Measurements from ENCODE around the gene DDX1.

DNA sequence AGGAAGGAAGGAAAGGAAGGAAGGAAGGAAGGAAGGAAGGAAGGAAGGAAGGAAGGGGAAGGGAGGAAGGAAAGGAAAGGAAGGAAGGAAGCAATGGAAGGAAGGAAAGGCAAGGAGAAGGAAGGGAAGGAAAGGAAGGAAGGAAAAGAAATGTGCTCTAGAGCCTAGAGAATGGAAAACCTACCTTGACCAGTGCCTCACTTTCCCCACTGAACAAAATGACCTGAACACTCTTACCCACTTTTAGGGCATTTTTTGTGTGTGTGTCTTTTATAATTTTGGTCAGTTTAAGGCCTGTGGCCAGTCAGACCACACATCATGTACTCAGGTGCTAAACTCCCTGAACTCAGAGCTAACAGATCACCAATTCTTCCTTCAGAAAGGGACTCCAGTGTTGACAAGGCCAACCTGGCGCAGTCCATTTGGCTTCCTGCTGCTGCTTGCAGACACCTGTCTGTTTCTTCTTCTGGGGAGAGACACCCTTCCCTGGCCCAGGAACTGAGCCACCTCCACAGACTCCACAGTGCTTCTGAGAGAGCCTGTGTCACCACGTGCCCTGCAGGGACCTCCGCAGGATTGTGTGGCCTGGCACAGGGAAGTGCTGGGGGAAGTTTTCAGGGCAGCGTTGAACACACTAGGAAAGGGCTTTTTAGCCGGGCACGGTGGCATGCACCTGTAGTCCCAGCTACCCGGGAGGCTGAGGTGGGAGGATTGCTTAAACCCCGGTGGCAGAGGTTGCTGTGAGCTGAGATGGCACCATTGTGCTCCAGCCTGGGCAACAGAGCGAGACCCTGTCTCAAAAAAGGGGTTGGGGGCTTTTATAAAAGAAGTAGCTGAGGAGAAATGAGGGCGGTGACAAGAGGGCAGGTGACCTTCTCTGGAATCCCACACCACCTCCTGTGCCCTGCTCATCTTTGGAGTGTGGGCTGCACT is 57.2 kb downstream of the DDX1 start:
- TF ChIP-seq, protein P1, sequence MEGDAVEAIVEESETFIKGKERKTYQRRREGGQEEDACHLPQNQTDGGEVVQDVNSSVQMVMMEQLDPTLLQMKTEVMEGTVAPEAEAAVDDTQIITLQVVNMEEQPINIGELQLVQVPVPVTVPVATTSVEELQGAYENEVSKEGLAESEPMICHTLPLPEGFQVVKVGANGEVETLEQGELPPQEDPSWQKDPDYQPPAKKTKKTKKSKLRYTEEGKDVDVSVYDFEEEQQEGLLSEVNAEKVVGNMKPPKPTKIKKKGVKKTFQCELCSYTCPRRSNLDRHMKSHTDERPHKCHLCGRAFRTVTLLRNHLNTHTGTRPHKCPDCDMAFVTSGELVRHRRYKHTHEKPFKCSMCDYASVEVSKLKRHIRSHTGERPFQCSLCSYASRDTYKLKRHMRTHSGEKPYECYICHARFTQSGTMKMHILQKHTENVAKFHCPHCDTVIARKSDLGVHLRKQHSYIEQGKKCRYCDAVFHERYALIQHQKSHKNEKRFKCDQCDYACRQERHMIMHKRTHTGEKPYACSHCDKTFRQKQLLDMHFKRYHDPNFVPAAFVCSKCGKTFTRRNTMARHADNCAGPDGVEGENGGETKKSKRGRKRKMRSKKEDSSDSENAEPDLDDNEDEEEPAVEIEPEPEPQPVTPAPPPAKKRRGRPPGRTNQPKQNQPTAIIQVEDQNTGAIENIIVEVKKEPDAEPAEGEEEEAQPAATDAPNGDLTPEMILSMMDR (conservative IDR thresholded peaks at IDR 0.05 in 1 of 2, IDR thresholded peaks at IDR 0.05 in 1 of 2; ENCODE audit: low read depth in 1 of 2, low read length in 2 of 2): no peak
- no peak for TF ChIP-seq EZH2 (IDR thresholded peaks at IDR 0.05; ENCODE audit: low read length, missing control alignments)
